Measurements from ENCODE around the gene GNG7. TPM values are rescaled to one million over a fixed set of nuclear protein-coding genes. Genes with fewer than 3 reads are reported as not detected.
A peak's percentile ranks its signal among the peaks of the same experiment; 100 is the strongest.

The GNG7 gene
- total RNA-seq, 1 donor from 2014 or later: 1.8 TPM

DNA sequence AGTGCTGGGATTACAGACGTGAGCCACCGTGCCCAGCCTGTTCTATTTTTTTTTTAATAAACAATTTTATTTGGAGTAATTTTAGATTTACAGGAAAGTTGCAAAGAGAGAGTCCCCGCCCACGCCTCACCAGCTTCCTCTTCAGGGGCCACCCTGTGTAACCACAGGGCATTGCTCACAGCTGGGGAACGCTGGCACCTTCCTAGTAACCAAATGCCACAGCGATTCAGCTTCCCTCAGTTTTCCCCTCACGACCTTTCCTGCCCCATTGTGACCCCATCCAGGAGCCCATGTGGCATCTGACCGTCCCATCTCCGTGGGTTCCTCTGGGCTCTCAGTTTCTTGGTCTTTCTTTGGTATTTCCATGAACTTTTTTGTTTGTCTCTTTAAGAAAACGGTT, 83.9 kb downstream of the GNG7 start:
- Histone ChIP-seq H3K27ac (ENCODE audit: low read depth, low read length) (no peak overlapping the region), H3K4me2 (ENCODE audit: low read length) (peak overlapping the region; percentile 42), H3K27me3 (ENCODE audit: insufficient read depth, low read length) (no peaks in the 10 kb centered on the region), H3K36me3 (ENCODE audit: insufficient read depth, low read length) (no peaks in the 10 kb centered on the region), H4K20me1 (ENCODE audit: insufficient read depth, low read length) (no peaks in the 10 kb centered on the region), H3K79me2 (ENCODE audit: insufficient read depth, low read length) (no peaks in the 10 kb centered on the region), H3K4me1 (ENCODE audit: insufficient read depth, low read length) (peaks cover 18% of the 10 kb centered on the region), H3K9me3 (ENCODE audit: insufficient read depth, low read depth, low read length) (peaks cover 6% of the 10 kb centered on the region), H3K4me3 (ENCODE audit: insufficient read depth, low read depth, low read length) (no peak overlapping the region), H2AFZ (ENCODE audit: low read depth, low read length) (no peak overlapping the region), H3K9ac (ENCODE audit: low read length) (no peak overlapping the region)
- peaks cover 6% of the 10 kb centered on the region for H3K9me3 Mint-ChIP-seq (ENCODE audit: unreplicated experiment)
- TF ChIP-seq CTCF (IDR thresholded peaks at IDR 0.05; ENCODE audit: insufficient read depth, low read depth, low read length) (no peak), EZH2 (IDR thresholded peaks at IDR 0.05; ENCODE audit: insufficient read depth, low read length) (no peak)
- DNase-seq (ENCODE audit: low read depth): peak; percentile 60
- no peak for FAIRE-seq
- no peak overlapping the region for H3K4me3 Mint-ChIP-seq (ENCODE audit: unreplicated experiment)
- peaks cover 6% of the 10 kb centered on the region for H3K27me3 Mint-ChIP-seq (ENCODE audit: low read depth, unreplicated experiment)
- H3K4me1 Mint-ChIP-seq (ENCODE audit: low read depth, unreplicated experiment): peaks cover 4% of the 10 kb centered on the region
- H3K36me3 Mint-ChIP-seq (ENCODE audit: low read depth, unreplicated experiment): peaks cover 7% of the 10 kb centered on the region
- H3K27ac Mint-ChIP-seq (ENCODE audit: unreplicated experiment): no peak overlapping the region

- DNase-seq (ENCODE audit: low read depth) (no peak), FAIRE-seq (no peak)
- no peak overlapping the region for H3K4me2 ChIP-seq (ENCODE audit: low read length)
- no peak overlapping the region for H3K27ac ChIP-seq (ENCODE audit: low read depth, low read length)
- Mint-ChIP-seq H3K9me3 (ENCODE audit: unreplicated experiment) (peaks cover 8% of the 10 kb centered on the region), H3K27ac (ENCODE audit: unreplicated experiment) (peak overlapping the region; percentile 34), H3K4me3 (ENCODE audit: unreplicated experiment) (no peak overlapping the region), H3K36me3 (ENCODE audit: low read depth, unreplicated experiment) (peaks cover 7% of the 10 kb centered on the region), H3K4me1 (ENCODE audit: low read depth, unreplicated experiment) (peaks cover 7% of the 10 kb centered on the region), H3K27me3 (ENCODE audit: low read depth, unreplicated experiment) (peaks cover 6% of the 10 kb centered on the region)
- no peaks in the 10 kb centered on the region for H3K27me3 ChIP-seq (ENCODE audit: insufficient read depth, low read length)
- peaks cover 6% of the 10 kb centered on the region for H3K9me3 ChIP-seq (ENCODE audit: insufficient read depth, low read depth, low read length)
- no peaks in the 10 kb centered on the region for H3K36me3 ChIP-seq (ENCODE audit: insufficient read depth, low read length)
- no peaks in the 10 kb centered on the region for H4K20me1 ChIP-seq (ENCODE audit: insufficient read depth, low read length)
- H3K9ac ChIP-seq (ENCODE audit: low read length): no peak overlapping the region
- no peak overlapping the region for H3K4me3 ChIP-seq (ENCODE audit: insufficient read depth, low read depth, low read length)
- H2AFZ ChIP-seq (ENCODE audit: low read depth, low read length): no peak overlapping the region
- H3K79me2 ChIP-seq (ENCODE audit: insufficient read depth, low read length): no peaks in the 10 kb centered on the region
- TF ChIP-seq CTCF (IDR thresholded peaks at IDR 0.05; ENCODE audit: insufficient read depth, low read depth, low read length) (no peak), EZH2 (IDR thresholded peaks at IDR 0.05; ENCODE audit: insufficient read depth, low read length) (no peak)
- peaks cover 18% of the 10 kb centered on the region for H3K4me1 ChIP-seq (ENCODE audit: insufficient read depth, low read length)
These were observed 84.9 kb downstream of the GNG7 start for GRCh38 chr19:2617393-2618165.

Measured in astrocyte (in vitro differentiated cells and primary cell).